HG02623 (cell line): ENCODE measurements around the gene RNF217.
"Not testable (repeated sequence)": the region's sequence is repeated elsewhere in the genome, so short reads cannot be mapped to it uniquely, and the experiment has no call there.

Experiments used
- ATAC-seq: cut with Tn5 transposase; IDR thresholded peaks from one replicate; pipeline ENCODE4 v1.9.1; 2021; ENCODE audit warnings: moderate library complexity; ENCODE audit not compliant: unreplicated experiment

Gene RNF217

GRCh38 chr6:125013938-125014660 is 51.9 kb downstream of the RNF217 start:
- no peak for ATAC-seq

GRCh38 chr6:125014661-125014957 is 52.4 kb downstream of the RNF217 start:
- no peak for ATAC-seq

GRCh38 chr6:125015152-125015551 is 52.9 kb downstream of the RNF217 start:
- ATAC-seq, result no peak

- ATAC-seq, result no peak
Observed at GRCh38 chr6:125018136-125018535, 55.9 kb downstream of the RNF217 start.

GRCh38 chr6:125019281-125019680 is 57.0 kb downstream of the RNF217 start:
- ATAC-seq, result no peak

- ATAC-seq, result no peak
Observed at GRCh38 chr6:125019918-125020317, 57.7 kb downstream of the RNF217 start.

GRCh38 chr6:125020385-125020784 is 58.1 kb downstream of the RNF217 start:
- no peak for ATAC-seq

GRCh38 chr6:125022391-125022989 is 60.3 kb downstream of the RNF217 start:
- ATAC-seq, result no peak

- ATAC-seq, result no peak
Observed at GRCh38 chr6:125025164-125025854, 63.1 kb downstream of the RNF217 start.

- no peak for ATAC-seq
Observed at GRCh38 chr6:125027287-125027686, 65.0 kb downstream of the RNF217 start.

GRCh38 chr6:125030969-125031368 is 68.7 kb downstream of the RNF217 start:
- no peak for ATAC-seq

- ATAC-seq, result no peak
Observed at GRCh38 chr6:125031385-125031784, 69.1 kb downstream of the RNF217 start.

GRCh38 chr6:125034929-125035328 is 72.7 kb downstream of the RNF217 start:
- ATAC-seq, result not testable (repeated sequence)

GRCh38 chr6:125036486-125036885 is 74.2 kb downstream of the RNF217 start:
- not testable (repeated sequence) for ATAC-seq

GRCh38 chr6:125037827-125038226 is 75.6 kb downstream of the RNF217 start:
- no peak for ATAC-seq

GRCh38 chr6:125038925-125039324 is 76.7 kb downstream of the RNF217 start:
- no peak for ATAC-seq

- ATAC-seq, result no peak
Observed at GRCh38 chr6:125041740-125042459, 79.7 kb downstream of the RNF217 start.

- ATAC-seq, result no peak
Observed at GRCh38 chr6:125044066-125044465, 81.8 kb downstream of the RNF217 start.

GRCh38 chr6:125044667-125045066 is 82.4 kb downstream of the RNF217 start:
- ATAC-seq, result no peak

GRCh38 chr6:125046107-125046925 is 84.1 kb downstream of the RNF217 start:
- ATAC-seq, result no peak

GRCh38 chr6:125048274-125048673 is 86.0 kb downstream of the RNF217 start:
- ATAC-seq, result no peak
